NT2/D1 (cell line): ENCODE results near the gene TDRD6.
"Not testable (repeated sequence)": the region's sequence is repeated elsewhere in the genome, so short reads cannot be mapped to it uniquely, and the experiment has no call there.

Experiments used
- DNase-seq: peaks from one replicate; pipeline ENCODE4 v3.0.0-alpha.2; 2011; ENCODE audit warnings: low read depth, low spot score
- H3K27me3 ChIP-seq: 2 replicates; pipeline ENCODE4 v1.6.0; 2011; ENCODE audit warnings: mild to moderate bottlenecking; ENCODE audit not compliant: insufficient read length, insufficient read depth
- H3K36me3 ChIP-seq: 2 replicates; pipeline ENCODE4 v1.6.1; 2011; ENCODE audit warnings: mild to moderate bottlenecking, low read length, mixed read lengths; ENCODE audit not compliant: insufficient read depth, insufficient read length
- H3K4me1 ChIP-seq: 2 replicates; pipeline ENCODE4 v1.5.1; 2011; ENCODE audit not compliant: insufficient read depth, insufficient read length
- H3K4me3 ChIP-seq: 2 replicates; pipeline ENCODE4 v1.5.1; 2011; ENCODE audit warnings: low read depth; ENCODE audit not compliant: insufficient read length
- H3K9ac ChIP-seq: 2 replicates; pipeline ENCODE4 v1.6.0; 2011; ENCODE audit warnings: low read depth; ENCODE audit not compliant: insufficient read length
- H3K9me3 ChIP-seq: 2 replicates; pipeline ENCODE4 v1.5.1; 2011; ENCODE audit warnings: mild to moderate bottlenecking, low read length; ENCODE audit not compliant: insufficient read depth
- SUZ12 ChIP-seq: IDR thresholded peaks from 2 replicates; pipeline ENCODE4 v1.6.1; 2011; ENCODE audit not compliant: insufficient read length, insufficient read depth; ENCODE audit errors: extremely low read depth
- YY1 ChIP-seq: IDR thresholded peaks from 2 replicates; pipeline ENCODE4 v1.6.1; 2011; ENCODE audit not compliant: insufficient read length, insufficient read depth
- ZNF274 ChIP-seq: IDR thresholded peaks from 2 replicates; pipeline ENCODE4 v1.6.1; 2011; ENCODE audit warnings: mild to moderate bottlenecking, low read depth, low read length

TDRD6 gene

DNA sequence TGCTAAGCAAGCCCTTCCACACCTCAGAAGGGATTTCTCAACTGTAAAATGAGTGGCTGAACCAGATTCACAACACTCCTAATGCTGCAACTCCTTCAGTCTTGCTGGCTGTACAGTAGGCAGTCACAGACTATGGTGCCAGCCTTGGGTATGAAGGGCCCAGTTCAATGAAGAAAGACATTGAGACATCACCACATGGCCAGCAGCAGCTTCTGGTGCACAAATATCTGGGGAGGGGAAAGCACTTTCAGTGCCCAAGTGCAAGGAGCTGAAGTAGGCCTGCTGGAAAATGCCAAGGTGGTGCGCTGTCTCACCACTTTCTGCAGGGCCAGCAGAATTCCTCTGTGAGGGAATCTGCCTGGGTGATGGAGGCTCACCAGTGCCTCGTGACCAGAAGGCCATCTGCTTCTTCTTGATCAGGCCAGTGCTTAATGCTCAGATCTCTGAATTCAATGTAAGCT is 45.7 kb downstream of the TDRD6 start:
- no peaks in the 10 kb centered on the region for H3K9me3 ChIP-seq
- no peaks in the 10 kb centered on the region for H3K4me1 ChIP-seq
- no peaks in the 10 kb centered on the region for H3K36me3 ChIP-seq
- peaks cover 11% of the 10 kb centered on the region for H3K27me3 ChIP-seq
- TF ChIP-seq SUZ12 (no peak), YY1 (no peak), ZNF274 (no peak)
- H3K9ac ChIP-seq, result no peak overlapping the region
- no peak overlapping the region for H3K4me3 ChIP-seq
- DNase-seq, result no peak

DNA sequence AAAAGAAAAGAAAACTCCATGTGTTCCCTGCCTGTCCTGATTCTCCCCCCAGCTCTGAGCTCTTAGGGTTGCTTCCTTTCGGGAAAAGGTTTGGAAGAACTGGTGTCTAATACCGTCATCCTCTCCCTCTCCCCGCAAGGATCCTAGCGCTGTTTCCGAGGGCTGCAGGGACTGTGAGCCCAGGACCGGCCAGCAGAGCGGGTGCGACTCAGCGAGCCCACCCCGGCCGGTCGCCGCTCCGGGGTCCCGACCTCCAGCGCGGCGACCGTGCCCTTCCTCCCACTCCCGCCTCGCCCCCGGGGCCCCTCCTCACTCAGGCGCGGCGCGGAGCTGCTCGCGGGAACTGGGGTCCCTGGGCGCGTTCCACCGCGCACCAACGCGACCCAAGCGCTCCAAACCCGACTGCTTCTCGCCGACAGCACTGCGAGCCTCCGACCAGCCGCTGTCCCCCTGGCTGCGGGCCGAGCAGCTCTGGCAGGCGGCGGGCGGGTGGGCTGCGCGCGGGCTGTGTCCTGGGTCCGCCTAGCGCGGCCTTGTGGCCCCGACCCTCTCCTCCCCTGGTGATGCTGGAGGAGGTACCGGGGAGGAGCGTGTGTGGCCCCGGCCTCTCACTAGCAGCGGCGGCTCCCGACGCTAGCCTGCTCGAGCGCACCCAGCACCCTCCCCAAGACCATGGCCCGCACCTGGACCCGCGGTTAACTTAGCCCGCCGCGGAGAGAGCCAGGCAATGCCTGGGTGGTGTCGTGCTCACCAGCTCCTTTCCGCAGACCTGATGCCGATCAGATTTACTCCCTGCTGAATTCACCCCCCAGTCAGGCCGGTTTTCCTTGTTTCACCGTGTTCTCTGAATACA is 47.4 kb downstream of the TDRD6 start, which contains the start of gene PLA2G7:
PLA2G7 (minus strand) TSS at position 509 of the 853 bp plus-strand sequence. CDS start 12,484 bp downstream, outside the sequence.
- no peak for DNase-seq
- TF ChIP-seq YY1, result no peak
- TF ChIP-seq ZNF274, result no peak
- TF ChIP-seq SUZ12, result no peak
- Histone ChIP-seq H3K4me3 (peak within 1 kb of the TSS; percentile 61), H3K4me1 (no peaks in the 10 kb centered on the region), H3K27me3 (peaks cover 11% of the 10 kb centered on the region), H3K36me3 (no peaks in the 10 kb centered on the region), H3K9me3 (no peaks in the 10 kb centered on the region), H3K9ac (peak within 1 kb of the TSS; percentile 86)

DNA sequence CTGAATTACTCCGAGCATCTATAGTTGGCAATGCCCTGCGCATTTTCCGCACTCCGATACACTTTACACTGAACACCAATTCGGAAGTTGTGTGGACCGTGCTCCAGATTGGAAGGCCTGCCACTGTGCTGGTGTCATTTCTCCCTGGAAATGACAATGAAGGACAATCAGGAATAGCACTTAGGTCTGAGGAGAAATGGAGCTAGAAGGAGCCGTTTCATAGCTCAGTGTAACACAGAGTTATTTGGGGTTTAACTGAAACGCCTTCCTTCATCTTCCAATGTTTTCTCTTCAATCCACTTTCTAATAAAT is 48.0 kb downstream of the TDRD6 start:
- Histone ChIP-seq H3K9me3 (no peaks in the 10 kb centered on the region), H3K27me3 (peaks cover 11% of the 10 kb centered on the region), H3K9ac (peak overlapping the region; percentile 86), H3K4me3 (peak overlapping the region; percentile 61), H3K4me1 (no peaks in the 10 kb centered on the region), H3K36me3 (no peaks in the 10 kb centered on the region)
- no peak for DNase-seq
- no peak for TF ChIP-seq SUZ12
- no peak for TF ChIP-seq ZNF274
- TF ChIP-seq YY1, result no peak

DNA sequence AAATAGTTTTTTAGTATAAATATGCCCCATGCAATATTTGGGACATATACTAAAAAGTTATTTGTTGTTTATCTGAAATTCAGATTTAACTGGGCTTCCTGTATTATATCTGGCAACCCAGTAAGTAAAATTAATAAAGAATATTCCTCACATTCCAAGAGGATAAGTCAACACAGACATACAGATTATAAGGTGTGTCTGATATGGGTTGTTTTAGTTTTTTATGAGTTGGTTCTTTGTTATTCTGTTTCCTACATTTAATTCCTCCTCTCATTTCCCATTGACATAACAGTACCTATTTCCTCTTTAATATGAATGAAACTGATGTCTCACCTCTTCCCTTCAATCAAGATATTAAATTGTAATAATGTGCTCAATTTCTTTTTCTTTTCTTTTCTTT is 49.2 kb downstream of the TDRD6 start:
- TF ChIP-seq SUZ12, result no peak
- TF ChIP-seq ZNF274, result no peak
- no peak for TF ChIP-seq YY1
- DNase-seq, result no peak
- Histone ChIP-seq H3K9me3 (no peaks in the 10 kb centered on the region), H3K27me3 (peaks cover 11% of the 10 kb centered on the region), H3K4me1 (no peaks in the 10 kb centered on the region), H3K4me3 (no peak overlapping the region), H3K36me3 (no peaks in the 10 kb centered on the region), H3K9ac (no peak overlapping the region)

DNA sequence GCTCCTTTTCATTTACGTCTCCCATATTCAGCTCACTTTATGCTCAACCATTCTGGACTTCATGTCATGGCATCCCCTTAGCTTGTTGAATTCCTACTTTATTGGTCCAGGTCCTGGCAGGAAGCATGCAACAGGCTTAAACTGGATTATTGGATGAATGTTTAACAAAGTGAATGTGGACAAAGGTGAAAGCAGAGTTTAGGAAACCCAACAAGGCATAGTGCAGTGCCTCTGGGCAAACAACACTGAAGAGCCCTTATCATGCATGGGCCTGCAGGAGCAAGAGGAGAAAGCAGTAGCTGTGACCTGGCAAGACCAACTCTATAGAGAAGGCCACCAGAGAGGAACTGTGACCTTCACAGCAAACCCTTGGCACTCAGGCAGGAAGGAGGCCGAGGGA is 53.8 kb downstream of the TDRD6 start:
- Histone ChIP-seq H3K4me3 (no peak overlapping the region), H3K4me1 (no peaks in the 10 kb centered on the region), H3K27me3 (peaks cover 2% of the 10 kb centered on the region), H3K9me3 (no peaks in the 10 kb centered on the region), H3K36me3 (no peaks in the 10 kb centered on the region), H3K9ac (no peak overlapping the region)
- TF ChIP-seq SUZ12 (no peak), ZNF274 (no peak)
- DNase-seq, result no peak

DNA sequence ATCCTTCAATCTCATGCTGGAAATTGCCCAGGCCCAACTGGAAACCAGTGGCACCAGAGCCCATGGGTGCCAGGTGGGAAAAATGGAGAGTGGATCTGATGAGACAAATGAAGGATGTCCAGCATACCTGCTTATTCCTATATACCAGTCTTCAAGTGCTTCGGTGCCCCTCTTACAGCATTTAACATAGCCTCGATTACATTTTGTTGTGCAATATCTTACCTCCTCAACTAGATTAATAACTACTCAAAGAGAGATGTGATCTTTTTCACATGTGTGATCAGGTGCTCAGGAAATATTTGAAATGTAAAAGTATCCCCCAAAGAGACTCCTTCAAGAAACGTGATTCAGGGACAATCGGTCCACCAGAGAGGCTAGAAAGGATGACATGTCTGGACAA is 54.2 kb downstream of the TDRD6 start:
- TF ChIP-seq SUZ12 (no peak), YY1 (no peak)
- DNase-seq, result no peak
- no peaks in the 10 kb centered on the region for H3K36me3 ChIP-seq

DNA sequence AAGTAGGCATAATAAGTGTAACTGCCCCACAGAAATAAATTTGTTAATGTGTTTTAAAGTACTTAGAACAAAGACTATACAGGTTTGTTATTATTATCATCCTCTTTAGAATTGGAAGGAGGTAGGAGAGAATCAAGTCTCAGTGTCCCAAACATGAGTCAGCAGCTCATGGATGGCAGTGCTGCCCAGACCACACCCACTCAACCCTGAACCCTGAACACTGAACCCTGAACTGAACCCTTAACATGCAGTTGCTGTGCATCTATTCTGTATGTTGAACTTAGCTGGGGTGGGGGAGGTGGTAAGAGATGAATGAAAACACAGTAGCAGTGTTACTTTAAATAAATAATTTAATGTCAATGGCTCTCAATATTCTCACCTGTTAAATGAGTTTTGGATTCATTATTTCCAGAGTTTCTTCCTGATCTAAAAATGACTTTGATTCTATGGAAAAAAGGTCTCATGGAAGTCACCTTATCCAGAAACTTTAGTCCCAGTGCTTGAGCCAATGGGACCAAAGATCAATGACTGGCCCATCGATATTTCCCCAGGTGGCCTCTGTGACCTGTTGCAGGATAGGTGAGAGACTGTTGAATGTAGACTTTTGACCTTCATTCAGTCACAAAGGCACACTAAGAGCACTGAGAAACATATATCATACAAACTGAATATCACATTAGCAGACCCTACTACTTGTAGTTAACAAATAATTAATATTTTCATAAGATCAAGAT is 55.9 kb downstream of the TDRD6 start:
- no peaks in the 10 kb centered on the region for H3K36me3 ChIP-seq
- DNase-seq, result no peak
- H3K9me3 ChIP-seq, result peaks cover 14% of the 10 kb centered on the region; the same call in 1 of the 2 replicates
- H3K27me3 ChIP-seq, result no peaks in the 10 kb centered on the region
- no peak for TF ChIP-seq ZNF274
- no peak for TF ChIP-seq YY1
- TF ChIP-seq SUZ12, result no peak
- no peaks in the 10 kb centered on the region for H3K4me1 ChIP-seq
- H3K9ac ChIP-seq, result no peak overlapping the region
- H3K4me3 ChIP-seq, result no peak overlapping the region

More for the DNA sequence above, 54.2 kb downstream of the TDRD6 start:
- no peaks in the 10 kb centered on the region for H3K27me3 ChIP-seq
- no peaks in the 10 kb centered on the region for H3K4me1 ChIP-seq
- H3K9ac ChIP-seq, result no peak overlapping the region
- H3K9me3 ChIP-seq, result no peaks in the 10 kb centered on the region
- no peak overlapping the region for H3K4me3 ChIP-seq

DNA sequence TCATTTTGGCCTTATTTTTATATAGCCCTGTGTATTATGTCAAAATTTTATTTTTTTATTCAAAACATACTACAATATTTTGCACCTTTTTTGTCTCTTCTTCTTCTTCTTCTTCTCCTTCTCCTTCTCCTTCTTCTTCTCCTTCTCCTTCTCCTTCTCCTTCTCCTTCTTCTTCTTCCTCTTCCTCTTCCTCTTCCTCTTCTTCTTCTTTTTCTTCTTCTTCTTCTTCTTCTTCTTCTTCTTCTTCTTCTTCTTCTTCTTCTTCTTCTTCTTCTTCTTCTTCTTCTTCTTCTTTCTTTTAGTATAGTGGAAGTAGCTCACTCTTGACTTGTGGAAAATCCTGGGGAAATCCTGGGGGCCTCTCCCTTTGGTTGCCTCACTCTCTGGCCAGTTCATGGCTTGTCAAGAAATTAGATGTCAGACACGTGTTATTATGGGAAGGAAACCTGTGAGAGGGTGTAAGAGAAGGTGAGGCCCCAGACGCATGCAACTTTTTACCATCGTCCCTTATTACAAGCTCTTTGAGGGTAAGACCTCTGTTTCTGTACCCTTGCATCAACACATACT is 56.6 kb downstream of the TDRD6 start:
- not testable (repeated sequence) for DNase-seq, H3K27me3 ChIP-seq
- H3K9me3 ChIP-seq, result peaks cover 19% of the 10 kb centered on the region; the same call in 1 of the 2 replicates

More for the DNA sequence above, 56.6 kb downstream of the TDRD6 start:
- not testable (repeated sequence) for H3K4me3 ChIP-seq, H3K9ac ChIP-seq, H3K36me3 ChIP-seq, H3K4me1 ChIP-seq
